ENCODE results near the gene CCL1.
A peak's percentile ranks its signal among the peaks of the same experiment; 100 is the strongest.

CCL1 gene

DNA sequence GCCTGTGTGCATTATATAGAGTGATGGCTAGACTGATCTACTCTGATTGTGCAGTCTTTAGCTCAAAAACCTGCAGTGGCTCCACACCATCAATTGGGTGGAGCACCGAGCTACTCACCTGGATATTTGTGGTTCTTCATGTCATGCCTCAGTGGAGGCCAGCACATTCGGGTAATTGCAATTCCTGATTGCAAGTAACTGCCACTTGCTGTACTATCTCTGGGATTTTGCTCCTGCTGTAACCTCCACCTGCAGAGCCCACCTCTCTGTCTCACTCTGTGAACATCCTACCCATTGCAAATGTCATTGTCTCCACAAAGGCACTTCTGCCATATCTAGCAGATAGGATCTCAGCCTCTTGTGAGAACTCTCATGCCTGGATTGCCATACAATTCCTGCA lies 1.7 kb upstream of the CCL1 start:
- CTCF ChIA-PET = interaction anchor here (0.7 to 12.0 kb wide), 6 partner anchors 9 to 169 kb away, joined by 3 to 316 read pairs (median 6); no protein-coding TSS in a partner anchor

DNA sequence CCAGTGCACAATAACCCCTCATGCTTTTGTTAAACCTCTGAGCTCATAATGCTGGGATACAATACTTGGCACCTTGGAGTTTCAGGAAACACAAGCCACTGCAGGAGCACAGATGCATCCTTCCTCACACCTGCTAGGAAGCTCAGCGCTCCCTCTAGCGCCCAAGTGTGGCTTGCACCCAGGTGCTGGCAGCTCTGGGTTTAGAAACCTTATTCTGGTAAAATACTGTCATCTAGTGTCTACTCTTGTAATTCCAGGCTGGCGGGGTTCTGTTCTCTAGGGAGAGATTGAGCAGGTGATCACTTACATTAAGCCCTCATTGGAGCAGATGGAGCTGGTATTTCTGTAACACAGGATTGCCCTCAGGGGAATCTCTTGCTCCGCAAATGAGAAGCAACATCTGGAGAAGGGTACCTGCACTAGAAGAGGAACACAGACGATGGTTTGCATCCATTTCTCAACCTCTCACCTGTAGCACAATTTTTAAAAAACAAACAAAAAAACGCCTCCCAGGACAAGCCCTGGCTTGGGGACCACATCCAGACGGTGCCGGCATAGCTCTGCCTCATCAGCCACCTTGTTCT lies 1.5 kb downstream of the CCL1 start:
- CTCF ChIA-PET = interaction anchor here (0.6 to 12.0 kb wide), 50 partner anchors 9 to 1489 kb away, joined by 3 to 316 read pairs (median 4); partner anchors contain the start of gene CCL8
- H3K9me3 Mint-ChIP-seq = no peaks in the 10 kb centered on the region
- DNase-seq = peak; percentile 87
- H3K4me3 Mint-ChIP-seq = no peak overlapping the region
- H3K27ac Mint-ChIP-seq = no peak overlapping the region
- no peaks in the 10 kb centered on the region for H3K36me3 Mint-ChIP-seq
- H3K4me1 Mint-ChIP-seq = peaks cover 35% of the 10 kb centered on the region
- peaks cover 57% of the 10 kb centered on the region for H3K27me3 Mint-ChIP-seq

More for the DNA sequence above, 1.7 kb upstream of the CCL1 start:
- Mint-ChIP-seq H3K4me3 (no peak overlapping the region), H3K27me3 (peaks cover 44% of the 10 kb centered on the region), H3K9me3 (no peaks in the 10 kb centered on the region), H3K36me3 (no peaks in the 10 kb centered on the region), H3K4me1 (peaks cover 43% of the 10 kb centered on the region), H3K27ac (no peak overlapping the region)
- DNase-seq = no peak

GRCh38 chr17:34360601-34361270 lies 2.3 kb downstream of the CCL1 start:
- Mint-ChIP-seq H3K4me1 (peaks cover 27% of the 10 kb centered on the region), H3K27ac (no peak overlapping the region), H3K27me3 (peaks cover 60% of the 10 kb centered on the region), H3K4me3 (no peak overlapping the region), H3K36me3 (no peaks in the 10 kb centered on the region), H3K9me3 (no peaks in the 10 kb centered on the region)
- no peak for DNase-seq
- CTCF ChIA-PET = interaction anchor here (0.7 to 12.0 kb wide), 34 partner anchors 8 to 1489 kb away, joined by 3 to 316 read pairs (median 5); partner anchors contain the start of gene CCL8

DNA sequence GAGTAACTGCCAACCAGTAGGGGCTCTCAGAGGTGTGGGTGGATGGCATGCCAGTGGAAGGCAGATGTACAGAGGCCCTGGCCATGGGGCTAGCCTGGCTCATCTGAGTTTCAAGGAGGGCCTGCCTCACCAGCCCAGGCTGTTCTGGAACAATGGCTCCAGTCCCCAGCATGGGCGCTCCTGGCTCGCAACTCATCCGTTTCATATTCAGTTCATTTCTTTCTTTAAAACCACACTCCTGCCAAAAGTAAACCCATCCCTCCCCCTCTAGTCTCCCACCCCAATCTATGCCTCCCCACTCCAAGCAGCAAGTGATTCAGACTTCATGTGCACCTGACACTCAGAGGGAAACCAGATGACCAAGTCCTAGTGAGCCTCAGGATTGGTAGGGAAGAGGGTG lies 4.4 kb downstream of the CCL1 start:
- CTCF ChIA-PET = interaction anchor here (0.8 to 12.0 kb wide), 2 partner anchors 71 to 156 kb away, joined by 3 to 316 read pairs; no protein-coding TSS in a partner anchor
- H3K27me3 Mint-ChIP-seq = peaks cover 64% of the 10 kb centered on the region
- no peak for DNase-seq
- no peak overlapping the region for H3K4me3 Mint-ChIP-seq
- H3K4me1 Mint-ChIP-seq = peaks cover 11% of the 10 kb centered on the region
- no peak overlapping the region for H3K27ac Mint-ChIP-seq
- no peaks in the 10 kb centered on the region for H3K36me3 Mint-ChIP-seq
- no peaks in the 10 kb centered on the region for H3K9me3 Mint-ChIP-seq

DNA sequence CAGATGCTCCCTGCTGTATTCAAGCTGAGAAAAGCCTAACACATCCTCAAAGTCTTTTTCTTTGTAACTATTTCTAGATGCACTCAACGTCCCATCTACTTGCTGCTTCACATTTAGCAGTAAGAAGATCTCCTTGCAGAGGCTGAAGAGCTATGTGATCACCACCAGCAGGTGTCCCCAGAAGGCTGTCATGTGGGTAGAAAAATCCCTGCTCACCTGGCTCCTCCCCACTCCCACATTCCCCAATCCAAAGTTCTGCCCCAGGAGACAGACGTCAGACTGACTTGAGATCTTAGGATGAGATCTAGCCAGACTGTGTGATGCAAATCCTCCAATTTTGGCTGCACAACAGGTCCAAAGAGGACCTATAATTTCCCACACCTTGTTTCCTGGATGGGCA lies 5.6 kb downstream of the CCL1 start:
- Mint-ChIP-seq H3K4me1 (peaks cover 11% of the 10 kb centered on the region), H3K36me3 (no peaks in the 10 kb centered on the region), H3K27ac (no peak overlapping the region), H3K27me3 (peaks cover 57% of the 10 kb centered on the region), H3K9me3 (no peaks in the 10 kb centered on the region), H3K4me3 (no peak overlapping the region)
- CTCF ChIA-PET = interaction anchor here (0.7 to 12.0 kb wide), 4 partner anchors 79 to 166 kb away, joined by 3 to 316 read pairs (median 3); no protein-coding TSS in a partner anchor
- DNase-seq = no peak

GRCh38 chr17:34356194-34356593 lies 6.8 kb downstream of the CCL1 start, which contains the start of gene CCL13:
Gene CCL13, plus strand, starts transcription at chr17:34356480. Its CDS starts 47 bp downstream, at chr17:34356527.
- Mint-ChIP-seq H3K36me3 (no peaks in the 10 kb centered on the region), H3K27me3 (peaks cover 52% of the 10 kb centered on the region), H3K4me3 (no peak within 1 kb of the TSS), H3K4me1 (peaks cover 9% of the 10 kb centered on the region), H3K9me3 (no peaks in the 10 kb centered on the region), H3K27ac (no peak within 1 kb of the TSS)
- no peak for DNase-seq
- CTCF ChIA-PET = interaction anchor here (0.9 to 12.0 kb wide), 5 partner anchors 8 to 154 kb away, joined by 3 to 316 read pairs (median 3); no protein-coding TSS in a partner anchor

DNA sequence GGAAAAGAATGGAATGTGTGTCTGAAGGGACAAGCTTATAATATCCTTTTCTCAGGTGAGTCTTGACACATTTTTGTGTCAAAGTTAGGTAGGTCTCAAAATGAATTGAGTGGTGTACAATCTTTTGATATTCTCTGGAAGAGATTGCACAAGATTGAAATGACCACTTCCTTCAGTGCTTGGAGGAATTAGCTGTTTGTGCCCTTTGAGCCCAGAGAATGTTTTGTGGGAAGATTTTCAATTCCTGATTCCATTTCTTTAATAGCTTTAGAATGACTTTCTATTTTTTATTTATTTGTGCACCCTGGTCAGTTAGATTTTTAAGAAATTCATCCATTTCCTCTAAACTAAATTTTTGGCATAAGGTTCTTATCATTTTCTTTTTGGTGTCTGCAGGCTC lies 8.4 kb downstream of the CCL1 start:
- Mint-ChIP-seq H3K4me1 (no peaks in the 10 kb centered on the region), H3K4me3 (no peak overlapping the region), H3K27me3 (peaks cover 55% of the 10 kb centered on the region), H3K36me3 (no peaks in the 10 kb centered on the region), H3K9me3 (no peaks in the 10 kb centered on the region), H3K27ac (no peak overlapping the region)
- DNase-seq = no peak
- CTCF ChIA-PET = interaction anchor here (1.0 to 12.0 kb wide), 2 partner anchors 152 to 158 kb away, joined by 3 to 316 read pairs; no protein-coding TSS in a partner anchor

GRCh38 chr17:34352191-34352590 lies 10.8 kb downstream of the CCL1 start:
- no peak for DNase-seq
- no peaks in the 10 kb centered on the region for H3K9me3 Mint-ChIP-seq
- no peak overlapping the region for H3K27ac Mint-ChIP-seq
- H3K4me1 Mint-ChIP-seq = no peaks in the 10 kb centered on the region
- CTCF ChIA-PET = interaction anchor here (1.8 kb wide), 1 partner anchor 9 kb away, joined by 4 read pairs; no protein-coding TSS in a partner anchor
- H3K36me3 Mint-ChIP-seq = no peaks in the 10 kb centered on the region
- H3K4me3 Mint-ChIP-seq = no peak overlapping the region
- peaks cover 44% of the 10 kb centered on the region for H3K27me3 Mint-ChIP-seq

DNA sequence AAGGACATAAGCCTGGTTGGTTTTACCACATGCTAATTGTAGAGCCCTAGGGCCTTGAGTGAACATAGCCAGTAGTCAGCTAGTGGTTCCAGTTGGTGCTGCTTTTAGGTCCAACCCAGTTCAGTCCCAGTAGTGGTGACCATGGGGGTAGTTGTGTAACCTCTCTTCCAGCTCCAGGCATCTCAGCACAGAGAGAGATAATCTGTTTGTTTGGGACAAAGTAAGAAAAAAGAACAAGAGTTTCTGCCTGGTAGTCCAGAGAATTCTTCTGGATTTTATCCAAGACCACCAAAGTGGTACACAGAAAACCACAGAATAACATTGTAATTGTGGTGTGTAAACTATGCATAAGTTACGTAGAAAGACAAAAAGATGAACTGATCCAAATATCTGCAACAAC lies 11.9 kb downstream of the CCL1 start:
- Mint-ChIP-seq H3K4me1 (no peaks in the 10 kb centered on the region), H3K27ac (no peak overlapping the region), H3K36me3 (no peaks in the 10 kb centered on the region), H3K4me3 (no peak overlapping the region), H3K9me3 (no peaks in the 10 kb centered on the region), H3K27me3 (peaks cover 39% of the 10 kb centered on the region)
- CTCF ChIA-PET = interaction anchor here (1.5 to 1.8 kb wide), 2 partner anchors 11 to 150 kb away, joined by 6 to 7 read pairs; no protein-coding TSS in a partner anchor
- no peak for DNase-seq

GRCh38 chr17:34349751-34350150 lies 13.3 kb downstream of the CCL1 start:
- no peak overlapping the region for H3K27ac Mint-ChIP-seq
- peaks cover 33% of the 10 kb centered on the region for H3K27me3 Mint-ChIP-seq
- CTCF ChIA-PET = interaction anchor here (1.8 kb wide), 1 partner anchor 12 kb away, joined by 7 read pairs; no protein-coding TSS in a partner anchor
- no peaks in the 10 kb centered on the region for H3K4me1 Mint-ChIP-seq
- no peak overlapping the region for H3K4me3 Mint-ChIP-seq
- no peaks in the 10 kb centered on the region for H3K9me3 Mint-ChIP-seq
- no peak for DNase-seq
- no peaks in the 10 kb centered on the region for H3K36me3 Mint-ChIP-seq

DNA sequence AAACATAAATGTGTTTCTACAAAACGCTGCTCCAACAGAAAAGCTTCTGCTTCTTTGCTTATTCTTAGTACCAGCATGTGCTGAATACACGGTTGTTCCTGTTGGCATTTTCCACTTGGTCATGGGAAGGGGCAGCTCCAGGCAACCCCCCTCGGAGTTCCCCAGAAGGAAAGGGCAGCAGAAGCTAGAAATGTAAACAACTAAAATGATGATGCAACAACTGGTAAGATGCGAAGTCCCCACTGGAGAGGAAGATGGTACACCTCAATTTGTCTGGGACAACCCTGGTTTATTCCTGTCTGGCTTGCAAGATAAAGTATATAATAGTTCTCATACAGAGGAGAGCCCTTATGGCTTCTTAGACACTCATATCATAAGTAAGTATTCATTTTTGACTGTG lies 16.0 kb downstream of the CCL1 start:
- H3K27me3 Mint-ChIP-seq = peaks cover 16% of the 10 kb centered on the region

GRCh38 chr17:34341916-34342315 lies 21.1 kb downstream of the CCL1 start:
- Mint-ChIP-seq H3K36me3 (no peaks in the 10 kb centered on the region), H3K4me3 (no peak overlapping the region), H3K27ac (no peak overlapping the region), H3K27me3 (peaks cover 30% of the 10 kb centered on the region), H3K4me1 (no peaks in the 10 kb centered on the region), H3K9me3 (no peaks in the 10 kb centered on the region)
- DNase-seq = no peak
- CTCF ChIA-PET = interaction anchor here (1.6 kb wide), 1 partner anchor 141 kb away, joined by 5 read pairs; no protein-coding TSS in a partner anchor

More for the DNA sequence above, 16.0 kb downstream of the CCL1 start:
- CTCF ChIA-PET = interaction anchor here (0.7 kb wide), 1 partner anchor 15 kb away, joined by 3 read pairs; no protein-coding TSS in a partner anchor
- Mint-ChIP-seq H3K9me3 (no peaks in the 10 kb centered on the region), H3K4me3 (no peak overlapping the region), H3K36me3 (no peaks in the 10 kb centered on the region), H3K4me1 (no peaks in the 10 kb centered on the region), H3K27ac (no peak overlapping the region)
- no peak for DNase-seq

DNA sequence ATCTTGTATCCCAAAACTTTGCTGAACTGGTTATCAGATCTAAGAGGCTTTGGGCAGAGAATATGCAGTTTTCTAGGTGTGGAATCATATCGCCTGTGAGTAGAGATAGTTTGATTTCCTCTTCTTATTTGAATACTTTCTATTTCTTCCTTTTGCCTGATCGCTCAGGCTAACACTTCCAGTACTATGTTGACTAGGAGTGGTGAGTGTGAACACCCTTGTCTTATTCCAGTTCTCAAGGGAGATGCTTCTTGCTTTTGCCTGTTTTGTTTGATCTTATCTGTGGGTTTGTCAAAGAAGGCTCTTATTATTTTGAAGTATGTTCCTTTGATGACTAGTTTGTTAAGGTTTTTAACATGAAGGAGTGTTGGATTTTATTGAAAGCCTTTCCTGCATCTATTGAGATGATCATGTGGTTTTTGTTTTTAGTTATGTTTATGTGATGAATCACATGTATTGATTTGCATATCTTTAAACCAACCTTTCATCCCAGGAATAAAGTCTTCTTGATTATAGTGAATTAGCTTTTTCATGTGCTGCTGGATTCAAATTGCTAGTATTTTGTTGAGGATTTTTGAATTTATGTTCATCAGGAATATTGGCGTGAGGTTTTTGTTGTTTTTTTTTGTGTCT lies 23.8 kb downstream of the CCL1 start:
- DNase-seq = no peak
- Mint-ChIP-seq H3K4me1 (no peaks in the 10 kb centered on the region), H3K27me3 (peaks cover 31% of the 10 kb centered on the region), H3K27ac (no peak overlapping the region), H3K9me3 (no peaks in the 10 kb centered on the region), H3K36me3 (no peaks in the 10 kb centered on the region), H3K4me3 (no peak overlapping the region)
- CTCF ChIA-PET = interaction anchor here (1.2 kb wide), 1 partner anchor 21 kb away, joined by 3 read pairs; no protein-coding TSS in a partner anchor

DNA sequence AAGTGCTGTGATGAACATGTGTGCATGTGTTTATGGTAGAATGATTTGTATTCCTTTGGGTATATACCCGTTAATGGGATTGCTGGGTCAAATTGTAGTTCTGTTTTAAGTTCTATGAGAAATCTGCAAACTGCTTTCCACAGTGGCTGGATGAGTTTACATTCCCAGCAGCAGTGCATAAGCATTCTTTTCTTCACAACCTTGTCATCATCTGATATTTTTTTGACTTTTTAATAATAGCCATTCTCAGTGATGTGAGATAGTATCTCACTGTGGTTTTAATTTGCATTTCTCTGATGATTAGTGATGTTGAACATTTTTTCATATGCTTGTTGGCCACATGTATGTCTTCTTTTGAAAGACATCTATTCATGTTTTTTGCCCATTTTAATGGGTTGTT lies 25.3 kb downstream of the CCL1 start:
- H3K27ac Mint-ChIP-seq = no peak overlapping the region
- H3K4me1 Mint-ChIP-seq = no peaks in the 10 kb centered on the region
- H3K27me3 Mint-ChIP-seq = peaks cover 39% of the 10 kb centered on the region
- DNase-seq = no peak
- H3K4me3 Mint-ChIP-seq = no peak overlapping the region
- no peaks in the 10 kb centered on the region for H3K9me3 Mint-ChIP-seq
- CTCF ChIA-PET = interaction anchor here (1.1 to 1.2 kb wide), 2 partner anchors 23 to 24 kb away, joined by 3 read pairs; no protein-coding TSS in a partner anchor
- no peaks in the 10 kb centered on the region for H3K36me3 Mint-ChIP-seq
